RWPE2 (cell line): Measurements from ENCODE around the gene PLEKHA4.
"Not testable (repeated sequence)": the region's sequence is repeated elsewhere in the genome, so short reads cannot be mapped to it uniquely, and the experiment has no call there.

Experiments
- ATAC-seq: fragments of 200-7000 bp; cut with Tn5 transposase; 3 replicates; pipeline ENCODE4 v1.9.1; 2021; ENCODE audit warnings: low read depth
- DNase-seq: peaks from one replicate; pipeline ENCODE4 v3.0.0-alpha.2; 2020; ENCODE audit warnings: low spot score
- H3K27ac ChIP-seq: fragments of 450-650 bp; 2 replicates; pipeline ENCODE4 v1.5.1; 2017; ENCODE audit warnings: mild to moderate bottlenecking; ENCODE audit not compliant: poor library complexity, severe bottlenecking
- H3K27me3 ChIP-seq: fragments of 250-450 bp; sonication (Bioruptor Pico); 2 replicates; pipeline ENCODE4 v1.5.1; 2021; ENCODE audit warnings: mild to moderate bottlenecking, moderate library complexity; ENCODE audit not compliant: insufficient read depth, poor library complexity, severe bottlenecking
- H3K36me3 ChIP-seq: fragments of 250-450 bp; sonication (Bioruptor Pico); 2 replicates; pipeline ENCODE4 v1.5.1; 2020; ENCODE audit warnings: low read depth, mild to moderate bottlenecking, moderate library complexity
- H3K4me1 ChIP-seq: fragments of 250-450 bp; sonication (Bioruptor Pico); 2 replicates; pipeline ENCODE4 v1.5.1; 2021; ENCODE audit warnings: mild to moderate bottlenecking, moderate library complexity; ENCODE audit not compliant: insufficient read depth, poor library complexity, severe bottlenecking
- H3K4me3 ChIP-seq: fragments of 250-450 bp; sonication (Bioruptor Pico); 2 replicates; pipeline ENCODE4 v1.5.1; 2021; ENCODE audit warnings: mild to moderate bottlenecking, moderate library complexity; ENCODE audit not compliant: severe bottlenecking
- H3K9me3 ChIP-seq: fragments of 250-450 bp; sonication (Bioruptor Pico); 2 replicates; pipeline ENCODE4 v1.5.1; 2021; ENCODE audit warnings: mild to moderate bottlenecking, moderate library complexity; ENCODE audit not compliant: severe bottlenecking
- TF ChIP-seq, protein P1 (sequence below): fragments of 450-650 bp; IDR thresholded peaks from one replicate; pipeline ENCODE4 v1.5.1; 2017; ENCODE audit warnings: mild to moderate bottlenecking, moderate library complexity; ENCODE audit not compliant: poor library complexity, severe bottlenecking

The PLEKHA4 gene

DNA sequence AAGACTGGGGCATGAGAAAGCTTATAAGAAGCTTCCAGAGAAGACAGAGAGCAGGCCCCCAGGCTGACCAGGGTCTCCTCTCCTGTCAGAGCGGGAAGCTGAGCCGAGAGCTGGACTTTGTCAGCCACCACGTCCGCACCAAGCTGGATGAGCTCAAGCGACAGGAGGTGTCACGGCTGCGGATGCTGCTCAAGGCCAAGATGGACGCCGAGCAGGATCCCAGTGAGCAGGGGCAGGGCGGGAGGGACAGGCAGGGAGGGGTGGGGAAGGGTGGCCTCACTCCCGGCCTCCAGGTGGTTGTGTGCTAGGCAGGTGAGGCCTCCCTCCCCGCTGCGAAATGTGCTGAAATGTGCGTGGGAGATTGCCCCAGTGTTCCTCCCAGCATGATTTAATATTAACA is 37.2 kb upstream of the PLEKHA4 start:
- ATAC-seq (no peak), DNase-seq (no peak)
- TF ChIP-seq, protein P1, sequence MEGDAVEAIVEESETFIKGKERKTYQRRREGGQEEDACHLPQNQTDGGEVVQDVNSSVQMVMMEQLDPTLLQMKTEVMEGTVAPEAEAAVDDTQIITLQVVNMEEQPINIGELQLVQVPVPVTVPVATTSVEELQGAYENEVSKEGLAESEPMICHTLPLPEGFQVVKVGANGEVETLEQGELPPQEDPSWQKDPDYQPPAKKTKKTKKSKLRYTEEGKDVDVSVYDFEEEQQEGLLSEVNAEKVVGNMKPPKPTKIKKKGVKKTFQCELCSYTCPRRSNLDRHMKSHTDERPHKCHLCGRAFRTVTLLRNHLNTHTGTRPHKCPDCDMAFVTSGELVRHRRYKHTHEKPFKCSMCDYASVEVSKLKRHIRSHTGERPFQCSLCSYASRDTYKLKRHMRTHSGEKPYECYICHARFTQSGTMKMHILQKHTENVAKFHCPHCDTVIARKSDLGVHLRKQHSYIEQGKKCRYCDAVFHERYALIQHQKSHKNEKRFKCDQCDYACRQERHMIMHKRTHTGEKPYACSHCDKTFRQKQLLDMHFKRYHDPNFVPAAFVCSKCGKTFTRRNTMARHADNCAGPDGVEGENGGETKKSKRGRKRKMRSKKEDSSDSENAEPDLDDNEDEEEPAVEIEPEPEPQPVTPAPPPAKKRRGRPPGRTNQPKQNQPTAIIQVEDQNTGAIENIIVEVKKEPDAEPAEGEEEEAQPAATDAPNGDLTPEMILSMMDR = no peak
- no peaks in the 10 kb centered on the region for H3K9me3 ChIP-seq
- peaks cover 71% of the 10 kb centered on the region for H3K36me3 ChIP-seq
- no peak overlapping the region for H3K4me3 ChIP-seq
- H3K27ac ChIP-seq = no peak overlapping the region
- no peaks in the 10 kb centered on the region for H3K27me3 ChIP-seq
- no peaks in the 10 kb centered on the region for H3K4me1 ChIP-seq

DNA sequence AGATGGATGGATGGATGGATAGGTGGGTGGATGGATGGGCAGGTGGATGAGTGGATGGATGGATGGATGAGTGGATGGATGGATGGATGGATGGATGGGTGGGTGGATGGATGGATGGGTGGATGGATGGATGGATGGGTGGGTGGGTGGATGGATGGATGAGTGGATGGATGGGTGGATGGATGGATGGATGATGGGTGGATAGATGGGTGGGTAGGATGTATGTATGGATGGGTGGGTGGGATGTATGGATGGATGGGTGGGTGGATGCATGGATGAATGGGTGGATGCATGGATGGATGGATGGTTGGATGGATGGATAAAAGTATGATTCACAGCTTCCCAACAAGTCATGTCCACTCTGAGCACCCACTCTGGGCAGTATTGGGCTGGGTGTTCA is 35.4 kb upstream of the PLEKHA4 start:
- not testable (repeated sequence) for H3K4me1 ChIP-seq, H3K27ac ChIP-seq, ATAC-seq, H3K4me3 ChIP-seq, H3K27me3 ChIP-seq, DNase-seq, H3K9me3 ChIP-seq
- peaks cover 52% of the 10 kb centered on the region for H3K36me3 ChIP-seq

DNA sequence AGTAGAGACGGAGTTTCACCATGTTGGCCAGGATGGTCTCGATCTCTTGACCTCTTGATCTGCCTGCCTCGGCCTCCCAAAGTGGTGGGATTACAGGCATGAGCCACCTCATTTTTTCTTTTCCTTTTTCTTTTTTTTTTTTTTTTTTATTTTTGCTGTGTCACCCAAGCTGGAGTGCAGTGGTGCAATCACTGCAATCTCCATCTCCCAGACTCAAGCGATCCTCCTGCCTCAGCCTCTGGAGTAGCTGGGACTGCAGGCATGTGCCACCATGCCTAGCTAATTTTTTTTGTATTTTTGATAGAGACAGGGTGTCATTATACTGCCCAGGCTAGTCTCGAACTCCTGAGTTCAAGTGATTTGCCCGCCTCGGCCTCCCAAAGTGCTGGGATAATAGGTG is 33.9 kb upstream of the PLEKHA4 start:
- not testable (repeated sequence) for H3K27me3 ChIP-seq, DNase-seq, H3K4me1 ChIP-seq, H3K4me3 ChIP-seq, H3K9me3 ChIP-seq, ATAC-seq, H3K27ac ChIP-seq
- peaks cover 37% of the 10 kb centered on the region for H3K36me3 ChIP-seq

DNA sequence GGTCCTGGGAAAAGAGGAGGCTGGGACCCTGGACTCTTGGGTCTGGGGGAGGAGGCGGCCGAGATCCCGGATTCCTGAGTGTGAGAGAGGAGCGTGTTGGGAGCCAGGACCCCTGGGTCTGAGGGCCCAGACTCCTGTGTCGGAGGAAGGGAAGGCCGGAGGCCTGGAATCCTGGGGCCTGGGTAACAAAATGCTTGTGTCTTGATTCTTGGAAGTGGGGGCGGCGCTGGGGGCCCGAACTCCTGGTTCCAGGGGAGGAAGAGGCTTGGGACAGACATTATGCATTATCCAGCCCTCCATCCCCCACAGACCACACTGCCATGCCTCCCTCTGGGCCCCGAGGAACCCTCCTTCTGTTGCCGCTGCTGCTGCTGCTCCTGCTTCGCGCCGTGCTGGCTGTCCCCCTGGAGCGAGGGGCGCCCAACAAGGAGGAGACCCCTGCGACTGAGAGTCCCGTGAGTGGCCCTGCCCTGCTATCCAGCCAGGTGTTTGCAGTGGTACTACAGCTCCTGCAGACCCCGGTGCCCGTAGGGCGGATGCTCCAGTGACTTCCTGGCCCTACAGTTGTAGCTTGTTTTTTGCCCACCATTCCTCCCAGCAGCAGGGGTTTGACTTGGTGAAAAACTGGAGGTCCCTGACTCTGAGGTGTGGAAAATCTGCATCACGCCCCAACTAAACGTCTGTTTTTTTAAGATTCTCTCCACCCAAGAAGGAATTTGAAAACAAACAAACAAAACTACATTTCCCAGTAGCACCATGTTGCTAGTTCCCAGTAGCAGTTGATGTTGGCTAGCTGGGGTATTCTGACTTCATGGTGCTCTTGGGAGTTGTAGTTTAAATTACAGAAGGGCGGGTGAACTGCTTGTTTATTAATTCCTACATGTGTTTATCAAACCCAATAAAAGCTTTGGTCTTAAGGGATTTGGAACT is 32.3 kb upstream of the PLEKHA4 start:
- no peaks in the 10 kb centered on the region for H3K4me1 ChIP-seq

DNA sequence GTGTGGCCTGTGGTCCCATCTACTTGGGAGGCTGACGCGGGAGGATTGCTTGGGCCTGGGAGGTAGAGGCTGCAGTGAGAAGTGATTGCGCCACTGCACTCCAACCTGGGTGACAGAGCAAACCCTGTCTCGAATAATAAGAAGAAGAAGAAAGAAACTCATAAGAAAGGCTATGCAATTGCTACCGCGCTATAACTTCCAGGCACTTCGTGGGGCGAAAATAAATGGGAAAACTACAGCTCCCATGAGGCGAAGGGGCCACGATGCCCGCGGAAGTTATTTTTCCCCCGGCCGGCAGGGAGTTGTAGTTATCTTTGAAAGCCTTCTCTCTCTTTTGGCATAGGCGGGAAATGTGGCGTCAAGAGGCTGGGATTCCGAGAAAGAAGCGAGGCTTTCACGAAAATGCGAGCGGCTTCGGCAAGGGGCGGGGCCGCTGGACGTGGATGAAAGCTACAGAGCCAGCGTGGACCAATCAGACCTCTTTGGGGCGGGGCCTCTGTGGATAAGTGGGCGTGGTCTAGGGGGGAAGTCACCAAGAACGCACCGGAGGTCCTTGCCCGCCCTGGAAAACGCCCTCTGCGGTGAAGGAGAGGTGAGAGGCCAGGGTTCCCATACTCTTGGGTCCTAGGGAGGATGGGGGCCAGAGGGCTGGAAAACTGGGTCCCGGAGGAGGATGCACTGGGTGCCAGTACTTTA is 31.5 kb upstream of the PLEKHA4 start, which contains the start of gene NUCB1:
TSS of gene NUCB1 (plus strand) at position 532 of the 696 bp plus-strand sequence. CDS start 485 bp downstream, outside the sequence.
- H3K27me3 ChIP-seq = no peaks in the 10 kb centered on the region
- H3K27ac ChIP-seq = peak within 1 kb of the TSS; percentile 61
- peaks cover 18% of the 10 kb centered on the region for H3K36me3 ChIP-seq
- peak; percentile 96 for DNase-seq
- H3K4me1 ChIP-seq = no peaks in the 10 kb centered on the region
- no peaks in the 10 kb centered on the region for H3K9me3 ChIP-seq
- TF ChIP-seq, protein P1 = peak; percentile 30
- ATAC-seq = peak; percentile 94
- peak within 1 kb of the TSS; percentile 58 for H3K4me3 ChIP-seq

More for the DNA sequence above, 32.3 kb upstream of the PLEKHA4 start:
- H3K4me3 ChIP-seq = peak overlapping the region; percentile 58
- no peak for DNase-seq
- no peaks in the 10 kb centered on the region for H3K9me3 ChIP-seq
- H3K27ac ChIP-seq = peak overlapping the region; percentile 61
- no peaks in the 10 kb centered on the region for H3K27me3 ChIP-seq
- no peak; the same call in 2 of the 3 replicates for ATAC-seq
- H3K36me3 ChIP-seq = peaks cover 25% of the 10 kb centered on the region
- TF ChIP-seq, protein P1 = no peak

DNA sequence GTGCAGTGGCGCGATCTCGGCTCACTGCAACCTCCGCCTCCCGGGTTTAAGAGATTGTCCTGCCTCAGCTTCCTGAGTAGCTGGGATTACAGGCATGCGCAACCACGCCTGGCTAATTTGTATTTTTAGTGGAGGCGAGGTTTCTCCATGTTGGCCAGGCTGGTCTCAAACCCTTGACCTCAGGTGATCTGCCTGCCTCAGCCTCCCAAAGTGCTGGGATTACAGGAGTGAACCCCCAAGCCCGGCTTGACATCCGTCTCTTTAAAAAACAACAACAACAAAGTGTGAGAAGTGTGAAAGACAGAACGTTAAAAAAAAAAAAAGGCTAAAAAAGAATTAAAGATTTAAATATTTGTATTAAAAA is 31.0 kb upstream of the PLEKHA4 start:
- peak overlapping the region; percentile 61 for H3K27ac ChIP-seq
- H3K4me1 ChIP-seq = not testable (repeated sequence)

More for the DNA sequence above, 31.0 kb upstream of the PLEKHA4 start:
- H3K4me3 ChIP-seq = peak overlapping the region; percentile 58
- not testable (repeated sequence) for H3K27me3 ChIP-seq, H3K9me3 ChIP-seq, DNase-seq, ATAC-seq
- peaks cover 13% of the 10 kb centered on the region for H3K36me3 ChIP-seq
